Prostate gland (tissue), 2 donors: ENCODE data around the gene RNF157.

Experiments
- CTCF ChIP-seq, 4 experiments: fragments of 200-600 bp in 2 of 4; fragments of 450-650 bp in 2 of 4; sonication (generic) in 2 of 4; IDR thresholded peaks; 1 replicate in 3 of 4; 2 replicates in 1 of 4; pipeline ENCODE4 v1.5.1; 2016 to 2019; ENCODE audit warnings: antibody characterized with exemption in 4 of 4, mild to moderate bottlenecking in 2 of 4, moderate library complexity in 2 of 4
- POLR2AphosphoS5 ChIP-seq: sonication (generic); formaldehyde crosslinking; IDR thresholded peaks from one replicate; pipeline ENCODE4 v1.6.1; 2017; ENCODE audit warnings: antibody characterized with exemption

GRCh38 chr17:76281573-76282371, 41.5 kb upstream of the RNF157 start:
- TF ChIP-seq POLR2AphosphoS5, result peak; percentile 85
- TF ChIP-seq CTCF (IDR thresholded peaks at IDR 0.05), result no peak
